HCT116 (cell line): Measurements from ENCODE around the gene INPP5D. TPM values are rescaled to one million over a fixed set of nuclear protein-coding genes. Genes with fewer than 3 reads are reported as not detected.

Experiments used
- ATAC-seq: fragments of 200-7000 bp; cut with Tn5 transposase; 2 replicates; pipeline ENCODE4 v1.9.1; 2020; ENCODE audit warnings: mild to moderate bottlenecking, moderate library complexity
- BruUV-seq: library from RNA; stranded (reverse); fragments of 400-500 nt; replicated peaks from 2 replicates; lab custom pipeline; 2021; lab: Mats Ljungman, UMichigan
- CTCF ChIA-PET: fragments of 300-600 bp; sonication (Branson Sonifier 250); formaldehyde crosslinking; loops from one replicate; lab custom pipeline; 2021; ENCODE audit warnings: antibody characterized with exemption; lab: Charles Lee
- POLR2A ChIA-PET: fragments of 300-600, 350-600 bp; sonication (Branson Sonifier 250); formaldehyde crosslinking; loops from one replicate; lab custom pipeline; 2021; ENCODE audit warnings: antibody characterized with exemption; lab: Charles Lee
- RAD21 ChIA-PET, 2 experiments: fragments of 300-600 bp; sonication (Branson Sonifier 250); formaldehyde crosslinking; loops; one replicate each; lab custom pipeline; 2023; ENCODE audit warnings: low total read pairs in 2 of 2; ENCODE audit not compliant: uncharacterized antibody in 2 of 2, unreplicated experiment in 2 of 2, low non-redundant PET in 1 of 2; lab: Charles Lee
- DNase-seq: peaks from one replicate; pipeline ENCODE4 v3.0.0-alpha.2; 2010; ENCODE audit warnings: low read depth, low spot score
- H2AFZ ChIP-seq: fragments of 200-600 bp; shearing (Covaris generic), sonication (generic); 2 replicates; pipeline ENCODE4 v1.6.1; 2017; ENCODE audit warnings: low read depth, mixed run types, mixed read lengths, antibody characterized with exemption, low read length; ENCODE audit not compliant: poor library complexity, severe bottlenecking
- H3K27ac ChIP-seq: 2 replicates; pipeline ENCODE4 v1.5.1; 2012; ENCODE audit warnings: low read depth, low read length
- H3K27me3 ChIP-seq: fragments of 200-600 bp; sonication (generic); 2 replicates; pipeline ENCODE4 v1.6.1; 2016; ENCODE audit warnings: mixed run types, low read length, mixed read lengths; ENCODE audit not compliant: insufficient read depth
- H3K36me3 ChIP-seq, 2 experiments: fragments of 200-500 bp in 1 of 2; fragments of 200-600 bp in 1 of 2; sonication (Bioruptor generic) in 1 of 2; sonication (generic) in 1 of 2; 2 replicates each; pipeline versions ENCODE4 v1.5.1 to v1.6.1; 2014 to 2016; ENCODE audit warnings: low read length in 2 of 2, inconsistent platforms in 1 of 2, mixed read lengths in 1 of 2, mixed run types in 1 of 2; ENCODE audit not compliant: insufficient read depth in 2 of 2, control insufficient read depth in 1 of 2
- H3K4me1 ChIP-seq, 2 experiments: fragments of 200-600 bp in 1 of 2; sonication (generic) in 1 of 2; 2 replicates each; pipeline versions ENCODE4 v1.5.1 to v1.6.1; 2012 to 2017; ENCODE audit warnings: low read length in 2 of 2, inconsistent platforms in 1 of 2, mild to moderate bottlenecking in 1 of 2, mixed read lengths in 1 of 2, mixed run types in 1 of 2, moderate library complexity in 1 of 2; ENCODE audit not compliant: insufficient read depth in 2 of 2, control insufficient read depth in 1 of 2
- H3K4me2 ChIP-seq: fragments of 200-600 bp; sonication (generic); 2 replicates; pipeline ENCODE4 v1.6.1; 2017; ENCODE audit warnings: mixed run types, low read length, mixed read lengths
- H3K4me3 ChIP-seq, 2 experiments: fragments of 200-600 bp in 1 of 2; sonication (generic) in 1 of 2; replicated peaks in 1 of 2; 2 replicates each; pipeline ENCODE4 v1.5.1; 2011 to 2016; ENCODE audit warnings: low read length in 2 of 2, control low read depth in 1 of 2, low read depth in 1 of 2, mild to moderate bottlenecking in 1 of 2, mixed read lengths in 1 of 2, mixed run types in 1 of 2
- H3K79me2 ChIP-seq: fragments of 200-600 bp; sonication (generic); 2 replicates; pipeline ENCODE4 v1.6.1; 2017; ENCODE audit warnings: mild to moderate bottlenecking, mixed run types, low read length, moderate library complexity, mixed read lengths; ENCODE audit not compliant: insufficient read depth
- H3K9ac ChIP-seq: fragments of 200-600 bp; sonication (generic); 2 replicates; pipeline ENCODE4 v1.6.1; 2016; ENCODE audit warnings: low read length, mixed read lengths
- H3K9me2 ChIP-seq: fragments of 200-600 bp; sonication (generic), shearing (Covaris generic); 2 replicates; pipeline ENCODE4 v1.6.1; 2017; ENCODE audit warnings: mixed run types, mild to moderate bottlenecking, moderate library complexity; ENCODE audit not compliant: insufficient read depth
- H3K9me3 ChIP-seq, 2 experiments: fragments of 200-500 bp in 1 of 2; fragments of 200-600 bp in 1 of 2; sonication (Bioruptor generic) in 1 of 2; sonication (generic) in 1 of 2; 2 replicates each; pipeline ENCODE4 v1.6.1; 2014 to 2017; ENCODE audit warnings: low read length in 2 of 2, mixed read lengths in 2 of 2, inconsistent platforms in 1 of 2, low read depth in 1 of 2, mild to moderate bottlenecking in 1 of 2, mixed run types in 1 of 2, moderate library complexity in 1 of 2; ENCODE audit not compliant: control insufficient read depth in 1 of 2, insufficient read depth in 1 of 2
- H4K20me1 ChIP-seq: fragments of 200-600 bp; sonication (generic), shearing (Covaris generic); 2 replicates; pipeline ENCODE4 v1.6.1; 2017; ENCODE audit warnings: mixed run types, mild to moderate bottlenecking, moderate library complexity; ENCODE audit not compliant: insufficient read depth
- ATF3 ChIP-seq: IDR thresholded peaks from 2 replicates; pipeline ENCODE4 v1.6.1; 2012
- CBX3 ChIP-seq: IDR thresholded peaks from 2 replicates; pipeline ENCODE4 v1.6.1; 2012; ENCODE audit warnings: low read depth
- EGR1 ChIP-seq: IDR thresholded peaks from 2 replicates; pipeline ENCODE4 v1.6.1; 2012; ENCODE audit warnings: low read depth
- ELF1 ChIP-seq: IDR thresholded peaks from 2 replicates; pipeline ENCODE4 v1.6.1; 2012; ENCODE audit warnings: low read depth, borderline replicate concordance
- EZH2 ChIP-seq: fragments of 200-600 bp; sonication (generic); IDR thresholded peaks from 2 replicates; pipeline ENCODE4 v1.6.1; 2017; ENCODE audit warnings: antibody characterized with exemption, mixed run types
- EZH2phosphoT487 ChIP-seq: fragments of 200-600 bp; IDR thresholded peaks from 2 replicates; pipeline ENCODE4 v1.6.1; 2018; ENCODE audit warnings: antibody characterized with exemption, borderline replicate concordance
- FOSL1 ChIP-seq: IDR thresholded peaks from 2 replicates; pipeline ENCODE4 v1.6.1; 2012; ENCODE audit warnings: low read depth
- JUND ChIP-seq: IDR thresholded peaks from 2 replicates; pipeline ENCODE4 v1.6.1; 2012
- POLR2AphosphoS5 ChIP-seq: IDR thresholded peaks from 2 replicates; pipeline ENCODE4 v1.6.1; 2011; ENCODE audit warnings: mild to moderate bottlenecking, low read depth, low read length, moderate library complexity
- RAD21 ChIP-seq: IDR thresholded peaks from 2 replicates; pipeline ENCODE4 v1.6.1; 2012; ENCODE audit warnings: low read depth, mild to moderate bottlenecking
- SRF ChIP-seq: IDR thresholded peaks from 2 replicates; pipeline ENCODE4 v1.6.1; 2012; ENCODE audit warnings: low read depth
- TCF7L2 ChIP-seq: IDR thresholded peaks from 2 replicates; pipeline ENCODE4 v1.7.0; 2011; ENCODE audit warnings: borderline replicate concordance, inconsistent platforms; ENCODE audit not compliant: insufficient read depth, insufficient read length; ENCODE audit errors: extremely low read depth
- YY1 ChIP-seq: IDR thresholded peaks from 2 replicates; pipeline ENCODE4 v1.6.1; 2011; ENCODE audit warnings: low read length, low read depth, moderate library complexity, mild to moderate bottlenecking; ENCODE audit not compliant: insufficient replicate concordance; ENCODE audit errors: extremely low read depth
- ZBTB33 ChIP-seq: IDR thresholded peaks from 2 replicates; pipeline ENCODE4 v1.6.1; 2011; ENCODE audit warnings: mild to moderate bottlenecking, low read length, moderate library complexity; ENCODE audit not compliant: insufficient replicate concordance; ENCODE audit errors: extremely low read depth
- ZFX ChIP-seq: fragments of 450-650 bp; IDR thresholded peaks from 2 replicates; pipeline ENCODE4 v1.6.1; 2017
- ZNF274 ChIP-seq: fragments of 200-500 bp; sonication (Bioruptor generic); IDR thresholded peaks from 2 replicates; pipeline ENCODE4 v1.6.1; 2014; ENCODE audit warnings: mild to moderate bottlenecking, low read depth, low read length, inconsistent platforms
- intact Hi-C: fragments of 100-400 bp; cut with micrococcal nuclease; formaldehyde crosslinking; loops from 2 replicates; pipeline ENCODE4 v1.10.0; 2022
- total RNA-seq: library from RNA; stranded (reverse); gene quantifications from one replicate; pipeline ENCODE4 v1.2.1, GENCODE V29; 2021; ENCODE audit not compliant: unreplicated experiment
- TF ChIP-seq, protein P1 (sequence below), 3 experiments: fragments of 200-600 bp in 1 of 3; sonication (generic) in 1 of 3; IDR thresholded peaks in 2 of 3; conservative IDR thresholded peaks in 1 of 3; 2 replicates each; pipeline ENCODE4 v1.5.1; 2012 to 2017; ENCODE audit warnings: low read depth in 2 of 3, low read length in 2 of 3, antibody characterized with exemption in 1 of 3, borderline replicate concordance in 1 of 3, control low read depth in 1 of 3, mild to moderate bottlenecking in 1 of 3, mixed read lengths in 1 of 3, mixed run types in 1 of 3, moderate library complexity in 1 of 3; ENCODE audit not compliant: insufficient read depth in 1 of 3

INPP5D gene
- total RNA-seq, 1 experiment from 2014 or later, result 1.8 TPM

GRCh38 chr2:233084488-233084887 lies 24.3 kb downstream of the INPP5D start:
- Histone ChIP-seq H3K4me3 (no peak overlapping the region), H3K4me2 (no peak overlapping the region), H2AFZ (no peak overlapping the region), H3K9ac (no peak overlapping the region), H3K9me3 (no peaks in the 10 kb centered on the region), H3K27ac (no peak overlapping the region), H3K36me3 (no peaks in the 10 kb centered on the region), H3K79me2 (no peaks in the 10 kb centered on the region), H3K9me2 (no peaks in the 10 kb centered on the region), H3K4me1 (no peaks in the 10 kb centered on the region), H4K20me1 (no peaks in the 10 kb centered on the region), H3K27me3 (no peaks in the 10 kb centered on the region)
- no peak for TF ChIP-seq JUND
- no peak for DNase-seq
- no peak for ATAC-seq
- intact Hi-C loops, result no loop called here
- ChIA-PET POLR2A (no interaction called here), RAD21 (no interaction called here), CTCF (no interaction called here)
- BruUV-seq, result no TSS peak

DNA sequence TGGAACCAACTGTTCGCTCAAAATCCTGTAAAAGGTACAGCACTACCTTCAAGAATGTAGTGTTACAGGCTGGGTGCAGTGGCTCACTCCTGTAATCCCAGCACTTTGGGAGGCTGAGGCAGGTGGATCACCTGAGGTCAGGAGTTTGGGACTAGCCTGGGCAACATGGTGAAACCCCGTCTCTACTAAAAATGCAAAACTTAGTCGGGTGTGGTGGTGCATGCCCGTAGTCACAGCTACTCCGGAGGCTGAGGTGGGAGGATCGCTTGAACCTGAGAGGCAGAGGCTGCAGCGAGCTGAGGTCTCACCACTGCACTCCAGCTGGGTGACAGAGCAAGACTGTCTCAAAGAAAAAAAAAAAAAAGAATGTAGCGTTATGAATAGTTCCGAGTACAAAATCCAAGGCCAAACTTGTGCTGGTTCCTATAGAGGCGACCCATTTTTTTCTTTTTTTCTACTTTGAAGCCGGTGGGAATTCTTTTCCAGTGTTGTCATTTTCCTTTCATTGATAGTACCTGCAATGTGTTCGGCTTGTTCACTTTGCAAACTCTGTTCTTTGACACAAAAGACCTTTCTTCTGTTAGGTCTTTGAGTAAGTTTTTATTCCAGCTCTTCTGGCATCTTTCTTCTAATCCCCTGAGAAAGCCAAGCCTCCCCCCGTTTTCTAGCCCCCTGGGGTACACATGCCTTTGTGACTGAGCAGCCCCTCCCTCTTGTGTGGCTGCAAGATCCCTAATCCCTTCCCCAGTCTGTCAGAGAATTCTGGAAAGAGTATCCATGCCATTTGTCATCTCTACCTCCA lies 25.1 kb downstream of the INPP5D start:
- no peak for ATAC-seq
- ChIA-PET POLR2A (no interaction called here), RAD21 (no interaction called here), CTCF (no interaction called here)
- BruUV-seq, result no TSS peak
- TF ChIP-seq EGR1 (no peak), TCF7L2 (no peak), EZH2phosphoT487 (no peak), YY1 (no peak), ZBTB33 (no peak), CBX3 (no peak), FOSL1 (no peak), ZNF274 (no peak), ELF1 (no peak), EZH2 (no peak), SRF (no peak), POLR2AphosphoS5 (no peak), ATF3 (no peak), RAD21 (no peak), ZFX (no peak)
- TF ChIP-seq, protein P1, sequence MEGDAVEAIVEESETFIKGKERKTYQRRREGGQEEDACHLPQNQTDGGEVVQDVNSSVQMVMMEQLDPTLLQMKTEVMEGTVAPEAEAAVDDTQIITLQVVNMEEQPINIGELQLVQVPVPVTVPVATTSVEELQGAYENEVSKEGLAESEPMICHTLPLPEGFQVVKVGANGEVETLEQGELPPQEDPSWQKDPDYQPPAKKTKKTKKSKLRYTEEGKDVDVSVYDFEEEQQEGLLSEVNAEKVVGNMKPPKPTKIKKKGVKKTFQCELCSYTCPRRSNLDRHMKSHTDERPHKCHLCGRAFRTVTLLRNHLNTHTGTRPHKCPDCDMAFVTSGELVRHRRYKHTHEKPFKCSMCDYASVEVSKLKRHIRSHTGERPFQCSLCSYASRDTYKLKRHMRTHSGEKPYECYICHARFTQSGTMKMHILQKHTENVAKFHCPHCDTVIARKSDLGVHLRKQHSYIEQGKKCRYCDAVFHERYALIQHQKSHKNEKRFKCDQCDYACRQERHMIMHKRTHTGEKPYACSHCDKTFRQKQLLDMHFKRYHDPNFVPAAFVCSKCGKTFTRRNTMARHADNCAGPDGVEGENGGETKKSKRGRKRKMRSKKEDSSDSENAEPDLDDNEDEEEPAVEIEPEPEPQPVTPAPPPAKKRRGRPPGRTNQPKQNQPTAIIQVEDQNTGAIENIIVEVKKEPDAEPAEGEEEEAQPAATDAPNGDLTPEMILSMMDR (IDR thresholded peaks at IDR 0.05 in 2 of 3, conservative IDR thresholded peaks at IDR 0.05 in 1 of 3; ENCODE audit: borderline replicate concordance in 1 of 3, insufficient read depth in 1 of 3, low read depth in 2 of 3, low read length in 2 of 3), result no peak
- Histone ChIP-seq H3K4me1 (no peaks in the 10 kb centered on the region), H3K27me3 (no peaks in the 10 kb centered on the region), H3K4me2 (no peak overlapping the region), H4K20me1 (no peaks in the 10 kb centered on the region), H3K9ac (no peak overlapping the region), H3K9me2 (no peaks in the 10 kb centered on the region), H3K9me3 (no peaks in the 10 kb centered on the region), H2AFZ (no peak overlapping the region), H3K4me3 (no peak overlapping the region), H3K27ac (no peak overlapping the region), H3K36me3 (no peaks in the 10 kb centered on the region), H3K79me2 (no peaks in the 10 kb centered on the region)
- intact Hi-C loops, result no loop called here
- DNase-seq, result no peak
